Stimulated activated CD8-positive, alpha-beta memory T cell treated with anti-CD3 and anti-CD28 coated beads, Interleukin-2, amount 100 ng/mL, for 48 hours (primary cell): ENCODE measurements around the gene ASTN1.

ENCODE experiments used
- DNase-seq, 2 donors: peaks; one replicate each; pipeline ENCODE4 v3.0.0-alpha.2; 2020; ENCODE audit warnings: low read depth in 2 of 2

ASTN1 gene

DNA sequence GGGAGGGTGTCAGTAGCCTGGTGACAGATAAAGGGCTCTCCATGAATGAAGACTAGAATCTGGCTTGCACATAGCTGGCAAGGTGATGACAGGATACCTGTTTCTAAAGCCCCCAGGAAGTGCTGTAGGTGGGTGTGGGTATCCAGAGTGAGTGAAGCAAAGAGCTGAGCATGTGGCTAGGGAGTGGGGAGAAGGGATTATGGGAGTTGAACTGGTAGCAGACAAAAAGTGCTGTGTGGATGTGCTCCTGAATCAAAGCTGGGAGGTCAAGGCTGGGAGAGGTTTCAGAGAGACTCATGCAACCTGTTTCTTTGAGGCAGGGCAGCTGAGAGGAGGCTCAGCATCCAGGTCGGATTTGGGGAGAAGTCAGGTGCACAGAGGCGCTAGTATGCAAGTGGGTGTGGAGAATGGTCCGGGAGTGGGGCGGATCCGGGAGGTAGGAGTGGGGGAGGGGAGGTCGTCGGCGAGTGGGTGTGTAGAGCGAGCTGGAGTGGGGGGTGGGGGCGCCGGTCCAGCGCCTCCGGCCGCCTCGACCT, 600 bp downstream of the ASTN1 start:
- no peak for DNase-seq

DNA sequence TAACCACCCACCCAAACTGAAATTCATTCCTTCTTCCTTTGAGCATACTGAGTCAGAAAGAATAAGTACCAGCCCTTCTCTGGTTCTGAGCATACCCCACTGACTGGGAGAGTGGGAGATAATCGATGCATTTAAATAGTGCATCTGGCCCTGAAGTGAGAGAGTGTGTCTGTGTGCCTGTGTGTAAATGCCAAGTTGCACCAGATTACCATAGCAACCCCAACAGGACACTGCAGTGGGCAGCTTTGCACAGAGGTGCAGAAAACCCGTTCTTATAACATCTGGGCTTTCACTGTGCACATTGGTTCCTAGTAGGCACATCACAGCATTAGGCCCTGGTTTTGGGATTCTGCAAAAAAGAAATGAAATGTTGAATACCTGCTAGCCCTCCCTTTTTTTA, 2.3 kb downstream of the ASTN1 start:
- DNase-seq, result no peak

DNA sequence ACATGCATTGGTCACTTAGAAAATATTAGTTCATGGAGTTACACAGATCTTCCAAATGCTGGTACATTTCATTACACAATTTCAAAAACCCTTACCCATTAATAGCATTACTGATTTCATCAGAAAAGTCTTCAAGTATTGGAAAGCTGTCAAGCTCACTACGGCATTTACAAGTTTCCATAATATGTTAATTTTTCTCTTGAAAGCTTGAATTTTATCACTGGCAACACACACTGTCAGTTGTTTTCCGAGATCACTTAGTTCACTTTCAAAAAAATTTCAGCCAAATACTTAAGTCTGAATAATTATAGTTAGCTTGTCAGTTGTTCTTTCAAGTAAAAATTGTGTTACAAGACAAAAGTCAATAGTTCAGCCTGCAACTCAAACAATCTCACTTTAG, 18.0 kb downstream of the ASTN1 start:
- DNase-seq, result no peak

DNA sequence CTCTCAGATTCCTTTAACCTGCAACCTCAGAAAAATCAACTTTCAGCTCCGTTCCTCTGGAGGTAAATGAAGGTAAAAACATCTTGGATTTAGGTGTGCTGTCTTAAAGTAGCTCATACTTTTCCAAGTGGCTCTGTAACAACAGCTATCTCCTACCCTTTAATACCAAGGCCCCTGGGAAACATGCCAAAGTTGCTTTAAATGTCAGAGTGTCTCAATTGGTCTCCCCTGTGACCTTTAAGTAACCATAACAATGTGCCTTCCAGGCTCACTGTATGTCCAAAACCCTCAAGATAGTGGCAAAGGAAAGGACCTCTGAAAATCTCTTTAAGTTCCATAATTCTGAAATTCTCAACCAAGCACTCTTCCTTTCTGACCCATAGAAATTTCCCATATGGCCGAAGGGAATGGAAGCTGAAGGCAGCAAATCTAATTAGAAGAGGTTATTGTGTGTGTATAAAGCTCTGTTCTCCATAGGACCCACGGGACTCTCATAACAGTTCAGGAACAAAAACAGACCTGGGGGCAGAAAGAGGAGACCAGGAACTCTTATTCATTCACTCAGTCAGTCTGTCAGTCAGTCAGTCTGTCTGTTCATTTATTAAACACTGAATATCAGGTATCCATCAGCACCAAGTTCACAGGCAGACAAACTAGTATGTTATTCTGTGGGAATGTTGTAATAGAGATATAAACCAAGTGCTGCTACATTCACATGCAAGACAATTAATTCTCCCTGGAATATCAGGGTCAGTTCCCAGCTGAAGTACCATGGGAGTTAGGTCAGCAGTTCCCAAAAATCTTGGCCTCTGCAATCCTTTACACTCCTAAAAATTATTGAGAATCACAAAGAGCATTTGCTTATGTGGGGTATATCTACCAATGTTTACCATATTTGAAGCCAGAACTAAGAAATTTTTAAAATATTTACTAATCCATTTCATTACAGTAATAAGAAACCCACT, 19.1 kb downstream of the ASTN1 start:
- DNase-seq, result no peak

DNA sequence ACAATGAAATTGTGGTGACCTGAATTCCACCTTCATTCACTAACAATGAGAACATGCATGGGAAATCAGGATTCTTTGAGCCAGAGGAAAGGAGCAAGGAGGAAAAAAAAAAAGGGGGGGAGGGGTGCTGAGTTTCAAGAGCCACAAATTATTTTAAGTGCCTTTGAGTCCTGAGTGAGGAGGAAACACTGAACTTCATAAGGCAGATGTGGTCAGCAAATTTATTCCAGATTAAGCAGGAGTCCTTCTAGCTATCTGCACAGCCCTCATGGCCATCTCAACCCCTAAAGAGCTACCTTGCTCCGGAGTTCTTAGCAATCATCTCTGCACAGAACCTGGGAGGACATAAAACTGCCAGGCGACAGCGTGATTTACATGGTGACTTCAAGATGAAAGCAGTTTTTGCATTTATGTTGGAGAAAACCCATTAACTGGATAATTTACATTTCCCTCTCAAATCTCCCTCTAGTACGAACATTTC, 21.7 kb downstream of the ASTN1 start:
- DNase-seq, result no peak

DNA sequence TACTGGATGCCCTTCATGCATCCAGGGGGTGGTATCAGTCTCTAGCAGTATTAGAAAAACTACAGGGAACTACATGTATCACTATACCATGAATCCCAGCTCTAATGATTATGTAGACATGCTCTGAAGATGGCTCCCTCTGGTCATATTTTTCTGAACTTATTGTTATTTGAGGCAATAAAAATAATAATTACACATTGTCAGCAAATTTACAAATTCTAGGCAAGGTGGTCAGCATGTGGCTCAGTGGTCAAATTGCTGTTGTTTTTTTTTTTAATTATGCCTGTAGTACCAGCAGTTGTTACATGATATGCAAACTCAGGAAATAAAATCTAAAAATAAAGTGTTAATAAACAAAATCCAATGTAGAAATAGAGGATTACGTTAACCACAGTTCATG, 22.5 kb downstream of the ASTN1 start:
- no peak for DNase-seq

DNA sequence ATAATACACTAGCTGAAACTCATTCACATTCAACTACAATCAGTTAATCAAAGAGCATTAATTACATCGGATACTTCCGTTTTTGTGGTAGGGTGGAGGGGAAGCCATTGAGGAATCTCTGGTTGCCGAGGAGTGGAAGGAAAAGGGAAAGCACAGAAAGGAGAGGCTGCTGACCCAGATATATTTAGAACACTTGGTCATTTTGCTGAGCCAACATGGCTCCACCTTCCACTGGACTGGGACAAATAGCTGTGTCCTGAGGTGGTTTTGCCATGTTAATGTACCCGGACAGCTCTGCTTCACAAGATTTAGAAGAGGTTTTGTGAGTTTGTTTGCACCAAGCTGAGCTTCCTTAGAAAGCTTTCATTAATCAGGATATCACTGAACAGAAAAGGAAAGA, 26.2 kb downstream of the ASTN1 start:
- DNase-seq, result no peak

DNA sequence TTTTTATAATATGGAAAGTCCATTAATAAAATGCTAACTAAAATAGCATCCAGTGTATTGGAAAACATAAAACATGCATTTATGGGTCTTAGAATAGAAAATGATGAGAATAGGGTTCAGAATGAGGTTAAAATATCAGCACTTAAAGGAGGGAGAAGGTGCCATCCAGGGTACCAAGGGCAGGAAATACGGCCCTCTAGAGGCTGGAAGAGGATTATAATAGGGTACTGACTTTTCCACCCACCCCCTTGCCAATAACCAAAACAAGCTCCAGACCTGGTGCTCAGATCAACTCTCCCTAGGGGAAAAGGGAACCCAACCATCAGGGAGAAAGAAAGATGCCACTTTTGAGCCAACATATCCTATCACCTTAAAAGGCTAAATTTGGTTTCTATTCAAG, 26.7 kb downstream of the ASTN1 start:
- DNase-seq, result no peak

DNA sequence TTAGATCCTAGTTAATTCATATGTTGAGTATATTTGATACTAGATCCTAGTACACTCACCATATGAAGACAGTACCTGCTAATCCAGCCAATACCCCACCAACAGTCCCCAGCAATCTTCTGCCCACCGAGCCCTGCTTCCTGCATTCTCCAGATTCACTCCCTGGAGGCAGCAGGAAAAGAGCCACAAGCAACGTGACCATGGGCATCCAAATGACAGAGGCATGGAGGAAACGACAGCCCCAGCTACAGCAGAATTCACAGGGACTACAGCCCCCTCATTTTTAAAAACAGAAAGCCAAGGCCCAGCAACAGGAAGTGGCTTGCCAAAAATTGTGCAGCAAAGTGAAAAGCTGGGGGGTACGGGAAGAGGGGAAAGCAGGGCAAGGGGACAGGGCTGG, 29.3 kb downstream of the ASTN1 start:
- no peak for DNase-seq

DNA sequence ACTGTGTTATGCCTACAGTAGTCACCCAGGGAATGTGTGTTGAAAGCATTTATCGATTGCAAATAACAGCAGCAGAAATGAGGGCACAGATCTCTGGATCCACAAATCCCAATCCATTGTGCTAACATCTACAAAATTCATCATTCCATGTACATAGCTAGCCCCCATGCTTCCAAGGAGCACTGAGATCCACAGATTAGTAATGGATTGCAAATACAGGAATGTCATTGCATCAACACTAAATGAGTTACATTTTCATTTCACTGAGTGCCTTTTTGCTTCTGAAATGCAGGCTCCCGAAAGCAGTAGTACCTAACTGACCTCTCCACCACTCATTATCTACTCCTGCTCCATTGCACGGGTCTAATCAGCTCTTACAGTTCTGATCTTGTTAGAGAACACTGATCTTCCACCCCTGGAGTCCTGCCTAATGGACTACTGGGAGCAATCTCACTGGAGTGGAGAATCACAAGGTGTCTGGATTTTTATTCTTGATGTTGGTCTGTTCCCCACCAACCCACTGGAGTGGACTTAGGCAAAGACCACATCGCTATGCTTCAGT, 30.5 kb downstream of the ASTN1 start:
- DNase-seq, result no peak

DNA sequence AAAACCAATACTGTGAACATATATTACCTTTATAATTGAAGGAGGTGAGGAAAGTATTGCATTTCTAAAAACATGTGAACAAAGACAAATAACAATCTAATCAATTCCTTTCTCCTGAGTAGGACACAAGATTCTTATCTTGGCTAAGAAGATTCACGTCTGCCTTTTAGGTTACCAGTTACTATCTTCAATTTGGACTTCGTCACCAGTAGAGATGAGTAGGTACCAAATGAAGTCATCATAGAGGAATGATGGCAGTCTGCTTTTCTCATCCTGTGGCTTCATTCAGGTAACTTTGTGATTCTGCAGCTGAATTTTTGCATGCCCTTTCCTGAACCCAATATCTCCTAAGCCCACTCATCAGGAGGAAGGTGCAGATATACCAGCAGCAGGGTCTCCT, 32.4 kb downstream of the ASTN1 start:
- DNase-seq, result no peak

DNA sequence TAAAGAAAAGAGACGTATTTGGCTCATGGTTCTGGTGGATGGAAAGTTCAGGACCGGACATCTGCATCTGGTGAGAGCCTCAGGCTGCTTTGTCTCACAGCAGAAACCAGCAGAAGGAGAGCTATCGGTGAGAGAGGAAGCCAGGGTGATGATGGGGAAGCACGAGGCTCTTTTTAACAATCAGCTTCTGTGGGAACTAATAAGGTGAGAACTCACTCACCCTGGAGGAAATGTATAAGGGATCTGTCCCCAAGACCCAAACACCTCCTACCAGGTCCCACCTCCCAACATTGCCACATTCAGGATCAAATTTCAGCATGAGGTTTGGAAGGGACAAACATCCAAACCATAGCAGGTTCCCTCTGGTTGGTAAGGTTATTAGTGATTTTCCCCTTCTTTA, 32.8 kb downstream of the ASTN1 start:
- DNase-seq, result no peak

DNA sequence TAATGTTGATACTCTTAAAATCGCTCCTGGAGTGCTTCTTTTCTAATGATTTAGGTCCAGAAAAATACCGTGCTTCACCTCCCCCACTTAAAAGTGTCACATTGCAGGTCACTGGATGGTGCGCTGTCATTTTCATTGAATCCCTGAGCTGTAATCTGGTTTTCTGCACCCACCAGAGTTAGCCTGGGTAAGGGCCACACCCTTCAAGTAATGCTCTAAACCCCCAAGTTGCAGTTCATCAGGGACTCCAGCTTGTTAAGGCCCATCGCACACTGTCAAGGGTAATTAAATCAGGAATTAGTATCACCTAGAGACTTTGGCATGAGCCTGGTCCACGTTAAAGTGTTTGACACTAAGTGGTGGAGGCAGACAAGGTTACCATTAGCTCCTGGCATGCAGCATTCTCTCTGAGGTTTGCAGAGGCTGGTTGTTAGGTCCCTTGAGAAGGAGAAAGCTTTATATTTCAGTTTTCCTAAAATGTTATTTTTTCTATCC, 34.0 kb downstream of the ASTN1 start:
- DNase-seq, result no peak

DNA sequence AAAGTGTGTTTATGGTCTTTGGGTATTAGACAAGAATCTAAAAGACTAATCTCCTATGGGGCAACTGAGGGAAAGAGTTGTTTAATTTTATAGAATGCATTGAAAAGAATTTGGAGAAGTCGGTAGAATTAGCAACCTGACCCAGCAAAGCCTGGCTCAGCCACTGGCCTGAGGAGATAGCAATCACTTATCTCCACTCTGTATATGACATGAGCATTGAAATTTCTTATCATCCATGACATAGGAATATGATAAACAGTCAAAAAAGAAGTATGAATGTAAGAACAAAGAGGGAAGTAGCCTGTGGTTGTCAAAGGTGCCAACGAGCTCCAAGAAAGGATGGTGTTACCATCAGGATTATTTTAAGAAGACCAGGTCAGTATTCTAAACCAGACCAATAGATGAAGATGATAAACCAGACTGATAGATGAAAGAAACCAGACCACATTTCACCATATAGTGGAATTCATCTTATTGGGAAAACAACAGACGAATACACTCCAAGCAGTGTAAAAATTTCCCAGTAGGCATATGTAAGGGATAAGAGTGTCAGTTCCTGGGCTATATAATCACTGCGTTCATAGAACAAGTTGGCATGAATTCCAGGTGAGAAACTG, 35.7 kb downstream of the ASTN1 start:
- DNase-seq, result no peak

DNA sequence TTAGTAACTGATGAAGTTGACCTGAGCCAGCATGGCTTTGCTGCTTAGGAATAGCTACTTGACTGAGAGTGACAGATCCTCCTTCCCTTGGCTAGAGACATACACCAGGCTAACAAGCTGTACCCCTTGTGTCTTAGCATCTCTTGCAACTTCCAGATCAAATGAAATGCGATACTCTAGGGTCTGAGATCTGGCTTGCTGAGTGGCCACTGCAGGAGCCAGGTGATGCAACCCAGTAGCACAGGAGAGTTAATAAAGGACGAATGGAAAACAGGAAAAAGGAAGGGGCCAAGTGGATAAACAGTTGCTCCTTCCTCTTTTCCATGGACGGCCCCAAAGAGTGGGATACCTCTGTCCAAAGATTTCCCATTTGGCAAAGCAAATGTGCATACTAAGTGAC, 38.2 kb downstream of the ASTN1 start:
- no peak for DNase-seq

DNA sequence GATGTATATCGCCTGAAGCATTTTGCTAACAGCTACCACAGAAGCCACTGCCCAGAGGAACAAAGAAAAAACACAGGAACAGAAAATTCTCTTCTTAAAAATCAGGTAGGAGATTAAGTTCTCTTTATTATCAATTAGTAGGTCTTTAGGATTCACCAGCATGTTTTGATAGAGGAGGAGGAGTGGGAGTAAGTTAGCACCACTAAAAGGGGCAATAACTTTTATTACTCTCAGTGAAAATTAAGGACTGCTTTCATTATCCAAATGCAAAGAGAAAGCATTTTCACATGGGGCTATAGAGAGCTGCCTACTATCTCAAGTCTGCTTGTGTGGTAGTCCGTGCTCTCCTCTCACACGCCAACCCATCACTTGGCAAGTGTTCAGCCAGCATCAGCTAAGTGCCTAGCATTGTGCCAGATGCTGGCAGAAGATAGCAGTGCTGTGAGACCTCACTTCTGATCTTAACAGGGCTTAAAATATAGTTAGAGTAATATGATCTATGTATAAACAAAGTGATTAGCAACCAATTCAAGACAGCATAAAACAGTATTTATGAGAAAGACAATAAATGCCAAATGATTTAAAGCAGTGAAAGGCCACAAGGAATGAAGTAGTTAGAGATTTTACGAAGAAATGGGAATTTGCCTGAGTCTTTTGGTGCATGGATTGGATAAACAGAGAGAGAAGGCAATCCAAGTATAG, 39.8 kb downstream of the ASTN1 start:
- DNase-seq, result no peak

DNA sequence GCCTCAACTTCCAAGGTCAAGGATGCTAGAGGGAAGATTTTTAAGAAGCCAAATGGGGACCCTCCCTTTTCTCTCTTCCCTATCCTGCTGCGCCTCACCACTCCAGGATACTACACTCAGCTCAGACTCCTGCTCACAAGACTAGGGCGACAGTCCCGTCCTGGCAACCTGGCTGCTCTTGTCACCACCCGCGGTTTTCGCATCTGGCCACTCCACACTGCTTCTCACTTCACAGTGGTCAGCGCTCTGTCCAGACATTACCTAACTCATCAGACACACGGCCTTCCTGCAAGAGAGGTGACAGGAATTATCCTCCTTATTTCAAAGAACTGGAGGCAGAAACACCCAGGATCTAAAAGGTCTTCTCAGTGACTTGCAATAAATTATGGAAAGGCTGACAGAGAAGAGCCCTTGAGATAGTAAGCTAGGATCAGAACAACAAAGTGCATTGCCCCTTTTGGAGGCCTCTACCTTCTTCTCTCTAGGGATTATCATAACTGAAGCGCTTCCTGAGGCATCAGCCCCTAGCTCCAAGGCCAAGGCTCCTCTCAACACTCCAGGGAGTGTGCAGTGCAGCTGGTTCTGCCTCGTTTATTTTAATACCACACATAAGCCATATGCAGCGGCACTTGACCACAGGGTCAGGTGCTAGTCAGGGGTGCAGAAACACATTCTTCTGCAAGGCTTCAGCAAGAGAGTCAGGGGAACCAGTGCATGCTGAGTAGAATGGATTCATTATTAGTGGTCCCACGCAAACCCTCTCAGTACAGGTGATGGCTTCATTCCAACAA, 41.9 kb downstream of the ASTN1 start:
- DNase-seq, result no peak

DNA sequence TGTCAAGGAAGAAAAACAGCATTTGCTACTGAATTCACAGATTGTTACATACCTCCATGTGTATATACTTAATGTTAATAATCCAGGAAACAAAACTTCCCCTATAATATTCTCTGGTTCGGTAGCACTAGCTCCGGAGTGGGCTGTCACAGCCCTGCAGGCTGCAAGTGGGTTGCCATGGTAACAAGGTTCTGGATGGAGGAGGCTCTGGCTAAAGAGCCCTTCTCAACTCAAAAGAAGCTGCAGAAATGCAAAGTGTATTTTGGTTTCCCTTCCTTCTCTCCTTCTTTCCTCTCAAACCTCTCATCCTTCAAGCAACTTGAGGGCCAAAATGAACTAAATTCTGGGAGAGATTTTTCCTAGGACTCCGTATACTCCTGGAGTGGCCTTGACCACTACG, 45.2 kb downstream of the ASTN1 start:
- no peak for DNase-seq

DNA sequence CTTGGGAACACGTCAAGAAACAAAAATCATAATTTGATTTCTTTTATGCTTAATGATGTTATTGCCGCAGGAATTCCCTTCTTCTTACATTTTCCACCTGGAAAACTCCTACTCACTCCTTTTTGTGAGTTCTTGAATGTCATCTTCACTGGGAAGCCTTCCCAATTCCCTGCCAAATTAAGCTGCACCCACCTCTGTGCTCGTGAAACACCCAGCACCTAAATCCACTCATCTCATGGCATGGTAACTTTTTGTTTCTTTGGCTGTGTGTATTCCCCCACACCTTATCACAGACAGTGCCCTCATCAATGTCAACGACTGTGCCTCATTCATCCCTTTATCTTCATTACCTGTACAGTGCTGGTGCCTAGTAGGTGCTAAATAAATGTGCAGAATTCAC, 45.6 kb downstream of the ASTN1 start:
- no peak for DNase-seq

DNA sequence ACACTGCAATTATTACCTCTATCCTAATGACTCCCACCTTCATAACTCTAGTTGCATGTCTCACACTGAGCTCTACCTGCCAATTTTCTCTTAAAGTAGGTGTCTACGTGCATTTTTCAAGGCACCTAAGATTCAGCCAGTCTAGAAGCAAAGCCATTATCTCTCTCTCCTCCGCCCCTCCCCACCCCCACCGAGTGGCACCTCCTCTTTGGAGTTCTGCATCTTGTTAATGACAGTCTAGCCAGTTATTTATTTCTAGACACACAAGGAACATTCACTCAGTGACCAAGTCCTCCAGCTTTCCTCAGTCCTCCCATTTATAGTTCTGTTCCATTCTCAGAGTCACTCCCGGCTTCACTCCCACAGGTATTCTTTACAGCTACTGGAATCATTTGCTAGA, 47.6 kb downstream of the ASTN1 start:
- no peak for DNase-seq
